GM15510 (cell line): ENCODE measurements around the gene ZNF490.
A peak's percentile ranks its signal among the peaks of the same experiment; 100 is the strongest.

Experiments
- POLR2A ChIP-seq: IDR thresholded peaks from 3 replicates; pipeline ENCODE4 v1.6.1; 2011; ENCODE audit warnings: borderline replicate concordance; ENCODE audit not compliant: insufficient read length; ENCODE audit errors: extremely low read depth

The ZNF490 gene

GRCh38 chr19:12578641-12579040 is 32.0 kb downstream of the ZNF490 start:
- no peak for TF ChIP-seq POLR2A

- TF ChIP-seq POLR2A, result no peak
These were observed 36.6 kb downstream of the ZNF490 start for GRCh38 chr19:12574036-12574435.

DNA sequence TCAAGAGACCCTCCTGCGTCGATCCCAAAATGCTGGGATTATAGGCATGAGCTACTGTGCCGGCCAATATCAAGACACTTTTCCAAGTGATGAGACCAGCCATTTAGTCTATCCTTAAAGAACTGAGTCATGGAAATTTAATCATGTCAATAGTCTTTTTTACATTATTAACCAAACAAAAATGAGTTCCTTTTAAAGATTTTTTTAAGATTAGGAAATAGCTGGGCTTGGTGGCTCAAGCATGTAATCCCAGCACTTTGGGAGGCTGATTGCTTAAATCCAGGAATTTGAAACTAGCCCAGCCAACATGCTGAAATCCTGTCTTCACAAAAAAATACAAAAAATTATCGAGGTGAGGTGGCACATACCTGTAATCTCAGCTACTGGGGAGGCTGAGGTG is 42.7 kb downstream of the ZNF490 start:
- TF ChIP-seq POLR2A, result no peak

- no peak for TF ChIP-seq POLR2A
These were observed 46.5 kb downstream of the ZNF490 start for GRCh38 chr19:12564016-12564664.

DNA sequence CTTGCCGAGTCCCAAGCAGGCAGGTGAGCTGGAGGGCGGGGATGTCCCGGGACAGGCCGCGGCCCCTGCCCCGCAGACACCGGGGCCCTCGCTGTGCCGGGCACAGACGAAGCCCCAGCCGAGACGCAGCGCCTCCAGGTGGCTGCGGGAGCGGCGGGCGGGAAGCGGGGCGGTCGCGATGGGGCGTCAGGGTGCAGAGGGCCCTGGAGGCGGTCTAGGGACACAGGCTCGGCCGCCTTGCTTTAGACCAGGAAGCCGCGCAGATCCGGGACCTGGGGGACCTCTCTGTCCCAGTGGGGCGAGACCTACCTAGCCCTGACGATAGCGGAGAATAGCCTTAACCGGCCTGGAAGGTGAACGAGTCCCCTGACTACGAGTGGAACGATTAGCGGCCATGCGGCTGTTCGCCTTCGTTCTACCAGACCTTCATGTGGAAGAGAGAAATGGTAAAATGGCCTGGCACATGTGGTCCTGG is 55.1 kb downstream of the ZNF490 start:
- no peak for TF ChIP-seq POLR2A

DNA sequence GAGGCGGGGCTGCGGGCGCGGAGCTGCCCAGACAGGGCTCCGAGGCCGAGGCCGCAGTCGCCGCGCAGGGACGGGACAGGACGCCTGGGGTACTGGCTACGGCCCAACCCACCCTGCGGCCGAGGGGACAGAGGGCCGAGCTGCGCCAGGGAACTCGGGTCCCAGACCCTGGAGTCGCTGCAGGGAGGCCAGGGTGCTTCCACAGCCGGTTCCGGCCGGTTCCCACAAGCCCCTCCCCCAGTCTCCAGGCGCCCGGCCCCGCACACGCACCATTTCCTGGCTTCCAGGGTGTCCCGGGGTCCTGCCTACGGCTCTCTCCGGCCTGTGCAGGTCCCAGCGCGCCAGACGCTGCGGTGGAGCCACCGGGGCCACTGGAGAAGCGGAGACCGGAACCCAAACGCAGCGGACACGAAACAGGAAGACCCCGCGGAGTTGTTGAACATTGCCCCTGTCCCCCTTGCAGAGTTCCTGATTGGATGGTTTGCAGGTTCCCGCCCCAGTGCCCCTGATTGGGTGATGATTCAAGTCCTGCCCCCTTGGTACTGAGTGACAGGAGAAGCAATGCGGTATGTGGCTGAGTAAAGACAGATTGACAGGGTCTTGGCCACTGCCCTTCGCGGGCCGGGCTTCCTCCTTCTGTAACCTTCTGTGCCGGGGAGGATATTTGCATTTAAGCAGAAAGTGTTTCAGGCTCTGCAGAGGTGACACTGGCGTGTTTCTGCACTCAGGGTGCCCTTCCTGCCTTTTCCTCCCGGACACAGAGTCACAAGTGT is 59.4 kb downstream of the ZNF490 start, which contains the start of gene ZNF564:
Gene ZNF564, minus strand, starts transcription at position 423 of the 773 bp plus-strand sequence. Its CDS starts 150 bp downstream, at position 273.
- peak; percentile 91 for TF ChIP-seq POLR2A

DNA sequence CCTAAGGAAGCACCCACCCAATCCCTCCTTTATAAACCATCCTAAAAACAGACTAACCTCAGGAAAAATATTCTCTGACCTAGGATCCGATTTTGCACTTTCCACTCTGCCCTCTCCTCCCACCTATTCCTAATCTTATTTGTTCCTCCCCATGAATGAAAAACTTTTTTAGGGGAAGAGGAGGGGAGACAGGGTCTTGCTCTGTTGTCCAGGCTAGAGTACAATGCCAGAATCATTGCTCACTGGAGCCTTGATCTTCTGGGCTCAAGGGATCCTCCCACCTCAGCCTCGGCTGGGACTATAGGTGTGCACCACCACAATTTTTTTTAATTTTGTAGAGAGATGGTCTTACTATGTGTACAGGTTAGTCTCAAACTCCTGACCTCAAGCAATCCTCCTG is 63.7 kb downstream of the ZNF490 start:
- TF ChIP-seq POLR2A, result no peak

DNA sequence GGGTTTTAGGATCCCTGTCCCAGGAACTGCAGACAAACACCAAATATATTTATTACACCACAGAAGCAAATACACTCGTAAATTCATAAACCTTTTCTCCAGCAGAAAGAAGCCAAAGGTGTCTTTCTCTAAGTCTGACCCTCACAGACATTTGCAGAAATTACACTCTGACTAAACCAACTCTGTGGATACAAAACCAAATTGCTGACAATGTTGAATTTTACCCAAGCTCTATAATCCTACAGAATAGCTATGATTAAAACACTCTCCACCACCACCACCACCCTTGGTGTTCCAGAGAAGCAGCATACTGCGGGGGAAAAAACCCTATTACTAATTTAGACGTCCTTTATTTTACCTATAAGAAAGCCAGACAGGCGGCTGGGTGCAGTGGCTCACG is 64.5 kb downstream of the ZNF490 start:
- no peak for TF ChIP-seq POLR2A

- no peak for TF ChIP-seq POLR2A
These were observed 65.3 kb downstream of the ZNF490 start for GRCh38 chr19:12545267-12545666.

GRCh38 chr19:12544401-12544876 is 66.2 kb downstream of the ZNF490 start:
- no peak for TF ChIP-seq POLR2A

- no peak for TF ChIP-seq POLR2A
These were observed 66.8 kb downstream of the ZNF490 start for GRCh38 chr19:12543855-12544254.
